Activated CD8-positive, alpha-beta memory T cell treated with anti-CD3 and anti-CD28 coated beads for 1 hour (primary cell): ENCODE results near the gene ELMOD1.

Experiments
- DNase-seq, 2 donors: peaks; one replicate each; pipeline ENCODE4 v3.0.0-alpha.2; 2020; ENCODE audit warnings: low read depth in 1 of 2; ENCODE audit errors: extremely low read depth in 1 of 2

The ELMOD1 gene

GRCh38 chr11:107683061-107683460 is 92.1 kb downstream of the ELMOD1 start:
- no peak for DNase-seq

GRCh38 chr11:107683807-107684206 is 92.9 kb downstream of the ELMOD1 start:
- DNase-seq: no peak

- no peak for DNase-seq
Observed at GRCh38 chr11:107688322-107688918, 97.5 kb downstream of the ELMOD1 start.

GRCh38 chr11:107689317-107690202 is 98.6 kb downstream of the ELMOD1 start:
- peak; percentile 11 to 12 for DNase-seq

GRCh38 chr11:107691000-107691750 is 100.2 kb downstream of the ELMOD1 start:
- DNase-seq: no peak

- DNase-seq: no peak
Observed at GRCh38 chr11:107695446-107695845, 104.5 kb downstream of the ELMOD1 start.

- DNase-seq: no peak
Observed at GRCh38 chr11:107696140-107696539, 105.2 kb downstream of the ELMOD1 start.

GRCh38 chr11:107697291-107697690 is 106.3 kb downstream of the ELMOD1 start:
- no peak for DNase-seq

- DNase-seq: no peak
Observed at GRCh38 chr11:107699371-107700285, 108.7 kb downstream of the ELMOD1 start.

- DNase-seq: no peak
Observed at GRCh38 chr11:107702109-107702660, 111.2 kb downstream of the ELMOD1 start.

GRCh38 chr11:107702723-107703122 is 111.8 kb downstream of the ELMOD1 start:
- no peak for DNase-seq

GRCh38 chr11:107704451-107704850 is 113.5 kb downstream of the ELMOD1 start:
- DNase-seq: no peak

- no peak for DNase-seq
Observed at GRCh38 chr11:107705027-107705426, 114.1 kb downstream of the ELMOD1 start.

GRCh38 chr11:107706531-107706930 is 115.6 kb downstream of the ELMOD1 start:
- DNase-seq: no peak

- DNase-seq: no peak
Observed at GRCh38 chr11:107707215-107707671, 116.3 kb downstream of the ELMOD1 start.

- no peak for DNase-seq
Observed at GRCh38 chr11:107707807-107708206, 116.9 kb downstream of the ELMOD1 start.

- no peak for DNase-seq
Observed at GRCh38 chr11:107708792-107709191, 117.8 kb downstream of the ELMOD1 start.

- no peak for DNase-seq
Observed at GRCh38 chr11:107710301-107710700, 119.4 kb downstream of the ELMOD1 start.

GRCh38 chr11:107711861-107712755 is 121.2 kb downstream of the ELMOD1 start, which contains the start of gene SLN:
Gene SLN, minus strand, starts transcription at chr11:107712056.
- DNase-seq: no peak
